Epithelial cell of esophagus (primary cell): ENCODE measurements around the gene GNAQ.

ENCODE experiments used
- DNase-seq: peaks from one replicate; pipeline ENCODE4 v3.0.0; 2010; ENCODE audit warnings: low read depth
- H3K4me3 ChIP-seq: 2 replicates; pipeline ENCODE4 v1.5.1; 2011; ENCODE audit warnings: mild to moderate bottlenecking, low read length, control low read depth
- CTCF ChIP-seq: IDR thresholded peaks from 2 replicates; pipeline ENCODE4 v1.5.1; 2011; ENCODE audit warnings: low read depth, mild to moderate bottlenecking, low read length, control low read depth, inconsistent platforms; ENCODE audit not compliant: insufficient read depth; ENCODE audit errors: missing control alignments

GNAQ gene

GRCh38 chr9:77667151-77667550, 364.5 kb downstream of the GNAQ start:
- TF ChIP-seq CTCF, result no peak
- no peak overlapping the region for H3K4me3 ChIP-seq
- no peak for DNase-seq
